Cortex of kidney (tissue), 1 donor: Measurements from ENCODE around the gene RALBP1.
"Not testable (repeated sequence)": the region's sequence is repeated elsewhere in the genome, so short reads cannot be mapped to it uniquely, and the experiment has no call there.

Experiments
- DNase-seq: peaks from one replicate; lab custom pipeline; 2025; lab: John Stamatoyannopoulos, UW

The RALBP1 gene

GRCh38 chr18:9454061-9454703, 21.1 kb upstream of the RALBP1 start:
- no peak for DNase-seq

- DNase-seq: no peak
Observed at GRCh38 chr18:9455718-9456511, 19.4 kb upstream of the RALBP1 start.

GRCh38 chr18:9466127-9466526, 9.2 kb upstream of the RALBP1 start:
- no peak for DNase-seq

- no peak for DNase-seq
Observed at GRCh38 chr18:9466846-9467245, 8.5 kb upstream of the RALBP1 start.

GRCh38 chr18:9468998-9469397, 6.3 kb upstream of the RALBP1 start:
- no peak for DNase-seq

GRCh38 chr18:9469685-9470084, 5.6 kb upstream of the RALBP1 start:
- DNase-seq: no peak

GRCh38 chr18:9474108-9474982, 968 bp upstream of the RALBP1 start:
- DNase-seq: no peak

GRCh38 chr18:9475643-9476591, 604 bp downstream of the RALBP1 start:
- DNase-seq: no peak

GRCh38 chr18:9476949-9477348, 1.6 kb downstream of the RALBP1 start:
- not testable (repeated sequence) for DNase-seq

- no peak for DNase-seq
Observed at GRCh38 chr18:9477509-9477908, 2.2 kb downstream of the RALBP1 start.

- no peak for DNase-seq
Observed at GRCh38 chr18:9478545-9478944, 3.2 kb downstream of the RALBP1 start.

- no peak for DNase-seq
Observed at GRCh38 chr18:9482790-9483189, 7.5 kb downstream of the RALBP1 start.

- DNase-seq: no peak
Observed at GRCh38 chr18:9483526-9483925, 8.2 kb downstream of the RALBP1 start.

GRCh38 chr18:9484856-9485255, 9.5 kb downstream of the RALBP1 start:
- not testable (repeated sequence) for DNase-seq

- no peak for DNase-seq
Observed at GRCh38 chr18:9488538-9488937, 13.2 kb downstream of the RALBP1 start.

GRCh38 chr18:9494778-9495331, 19.5 kb downstream of the RALBP1 start:
- no peak for DNase-seq

- DNase-seq: no peak
Observed at GRCh38 chr18:9495465-9495864, 20.2 kb downstream of the RALBP1 start.

- no peak for DNase-seq
Observed at GRCh38 chr18:9495916-9496705, 20.8 kb downstream of the RALBP1 start.

- no peak for DNase-seq
Observed at GRCh38 chr18:9506046-9506792, 30.9 kb downstream of the RALBP1 start.
